H1 (cell line): ENCODE results near the gene ATOH1. TPM values are rescaled to one million over a fixed set of nuclear protein-coding genes. Genes with fewer than 3 reads are reported as not detected.

Source experiments
- CTCF ChIA-PET: fragments of 300-600 bp; sonication (Branson Sonifier 250); formaldehyde crosslinking; loops from one replicate; lab custom pipeline; 2021; ENCODE audit not compliant: partially characterized antibody; lab: Charles Lee
- POLR2A ChIA-PET: fragments of 300-600 bp; sonication (Branson Sonifier 250); formaldehyde crosslinking; loops from one replicate; lab custom pipeline; 2021; ENCODE audit warnings: inconsistent platforms; ENCODE audit not compliant: partially characterized antibody; lab: Charles Lee
- DNase-seq, 2 experiments: peaks; one replicate each; pipeline versions ENCODE4 v3.0.0 to v3.0.0-alpha.2; 2010 to 2022; ENCODE audit warnings: low spot score in 2 of 2, low read depth in 1 of 2, mixed read lengths in 1 of 2
- FAIRE-seq: peaks from 2 replicates; lab custom pipeline; 2011; peaks lifted over from hg19 to GRCh38; lab: Jason Lieb, UNC
- H2AFZ ChIP-seq: 2 replicates; pipeline ENCODE4 v1.8.1; 2012; ENCODE audit warnings: low read length, inconsistent platforms
- H2AK5ac ChIP-seq: 2 replicates; pipeline ENCODE4 v1.6.1; 2013; ENCODE audit warnings: low read depth, low read length
- H2BK120ac ChIP-seq: replicated peaks from 2 replicates; pipeline ENCODE3; 2013; ENCODE audit warnings: low read depth, low read length, inconsistent platforms
- H2BK12ac ChIP-seq: 2 replicates; pipeline ENCODE4 v1.6.1; 2013; ENCODE audit warnings: low read depth, low read length
- H2BK15ac ChIP-seq: 2 replicates; pipeline ENCODE4 v1.6.1; 2013; ENCODE audit warnings: low read length
- H2BK20ac ChIP-seq: 2 replicates; pipeline ENCODE4 v1.6.1; 2013; ENCODE audit warnings: low read length
- H2BK5ac ChIP-seq: 2 replicates; pipeline ENCODE4 v1.6.1; 2013; ENCODE audit warnings: low read depth, low read length
- H3K14ac ChIP-seq: 2 replicates; pipeline ENCODE4 v1.6.1; 2013; ENCODE audit warnings: inconsistent platforms; ENCODE audit not compliant: insufficient read length
- H3K18ac ChIP-seq: 2 replicates; pipeline ENCODE4 v1.6.1; 2013; ENCODE audit warnings: low read length; ENCODE audit errors: extremely low read depth
- H3K23ac ChIP-seq: 2 replicates; pipeline ENCODE4 v1.6.1; 2013; ENCODE audit warnings: inconsistent platforms; ENCODE audit not compliant: insufficient read length
- H3K23me2 ChIP-seq: 2 replicates; pipeline ENCODE4 v1.6.1; 2013; ENCODE audit warnings: low read depth, low read length
- H3K27ac ChIP-seq: 2 replicates; pipeline ENCODE4 v1.6.1; 2011; ENCODE audit warnings: low read depth, low read length, inconsistent platforms
- H3K27me3 ChIP-seq, 4 experiments: replicated peaks in 1 of 4; 1 replicate in 1 of 4; 2 replicates in 3 of 4; pipeline versions ENCODE4 v1.6.1 to v1.8.1; 2011 to 2013; ENCODE audit warnings: low read length in 3 of 4, mild to moderate bottlenecking in 3 of 4, inconsistent platforms in 2 of 4, mixed read lengths in 2 of 4, moderate library complexity in 1 of 4; ENCODE audit not compliant: control insufficient read depth in 3 of 4, insufficient read depth in 3 of 4; ENCODE audit errors: extremely low read depth in 1 of 4
- H3K36me3 ChIP-seq, 4 experiments: 2 replicates each; pipeline versions ENCODE4 v1.6.1 to v1.8.1; 2011 to 2013; ENCODE audit warnings: mild to moderate bottlenecking in 4 of 4, low read length in 3 of 4, moderate library complexity in 2 of 4, control low read depth in 1 of 4, inconsistent platforms in 1 of 4; ENCODE audit not compliant: insufficient read depth in 4 of 4, control insufficient read depth in 2 of 4
- H3K4ac ChIP-seq: replicated peaks from 2 replicates; pipeline ENCODE3; 2013; ENCODE audit warnings: low read length, low read depth, mixed read lengths, inconsistent platforms; ENCODE audit not compliant: insufficient read length
- H3K4me1 ChIP-seq, 4 experiments: replicated peaks in 1 of 4; 1 replicate in 1 of 4; 2 replicates in 3 of 4; pipeline versions ENCODE4 v1.6.1 to v1.8.1; 2011 to 2013; ENCODE audit warnings: low read length in 3 of 4, inconsistent platforms in 2 of 4, mixed read lengths in 1 of 4; ENCODE audit not compliant: insufficient read depth in 4 of 4, control insufficient read depth in 3 of 4
- H3K4me2 ChIP-seq, 2 experiments: 2 replicates each; pipeline versions ENCODE4 v1.6.1 to v1.8.1; 2011 to 2013; ENCODE audit warnings: low read depth in 2 of 2, low read length in 2 of 2, control low read depth in 1 of 2, inconsistent platforms in 1 of 2, mild to moderate bottlenecking in 1 of 2; ENCODE audit not compliant: insufficient read depth in 1 of 2
- H3K4me3 ChIP-seq, 4 experiments: fragments of 200-600, 300-600 bp in 1 of 4; sonication (generic), shearing (Covaris generic), sonication (Bioruptor Twin) in 1 of 4; 2 replicates each; pipeline versions ENCODE4 v1.5.1 to v1.8.1; 2011 to 2016; ENCODE audit warnings: low read length in 4 of 4, low read depth in 3 of 4, control low read depth in 2 of 4, inconsistent platforms in 2 of 4, mild to moderate bottlenecking in 2 of 4, mixed read lengths in 1 of 4, moderate library complexity in 1 of 4; ENCODE audit not compliant: insufficient read depth in 2 of 4; ENCODE audit errors: extremely low read depth in 1 of 4
- H3K56ac ChIP-seq: replicated peaks from 2 replicates; pipeline ENCODE3; 2013; ENCODE audit warnings: low read depth, mild to moderate bottlenecking, mixed read lengths, low read length, inconsistent platforms; ENCODE audit not compliant: insufficient read length
- H3K79me1 ChIP-seq: 2 replicates; pipeline ENCODE4 v1.6.1; 2013; ENCODE audit warnings: low read depth, low read length, control low read depth
- H3K79me2 ChIP-seq, 2 experiments: 2 replicates each; pipeline versions ENCODE4 v1.6.1 to v1.8.1; 2012 to 2013; ENCODE audit warnings: low read length in 2 of 2, mild to moderate bottlenecking in 2 of 2, inconsistent platforms in 1 of 2; ENCODE audit not compliant: insufficient read depth in 2 of 2, control insufficient read depth in 1 of 2
- H3K9ac ChIP-seq, 4 experiments: replicated peaks in 1 of 4; 1 replicate in 1 of 4; 2 replicates in 3 of 4; pipeline versions ENCODE4 v1.6.1 to v1.8.1; 2011 to 2013; ENCODE audit warnings: low read depth in 3 of 4, low read length in 3 of 4, control low read depth in 2 of 4, mild to moderate bottlenecking in 2 of 4, moderate library complexity in 2 of 4, inconsistent platforms in 1 of 4; ENCODE audit errors: extremely low read depth in 1 of 4
- H3K9me3 ChIP-seq, 2 experiments: 2 replicates each; pipeline versions ENCODE4 v1.6.1 to v1.8.1; 2012 to 2013; ENCODE audit warnings: mild to moderate bottlenecking in 2 of 2, moderate library complexity in 2 of 2, control low read depth in 1 of 2, inconsistent platforms in 1 of 2, low read depth in 1 of 2, low read length in 1 of 2, mixed read lengths in 1 of 2; ENCODE audit not compliant: insufficient read depth in 2 of 2
- H4K20me1 ChIP-seq, 2 experiments: replicated peaks in 1 of 2; 2 replicates each; pipeline versions ENCODE3 to v1.8.1; 2011 to 2013; ENCODE audit warnings: inconsistent platforms in 2 of 2, low read length in 2 of 2, mild to moderate bottlenecking in 1 of 2; ENCODE audit not compliant: insufficient read depth in 2 of 2, control insufficient read depth in 1 of 2
- H4K5ac ChIP-seq: 2 replicates; pipeline ENCODE4 v1.6.1; 2013; ENCODE audit warnings: low read length, low read depth, mixed read lengths, inconsistent platforms; ENCODE audit not compliant: insufficient read length
- H4K8ac ChIP-seq: 2 replicates; pipeline ENCODE4 v1.8.0; 2013; ENCODE audit warnings: mild to moderate bottlenecking, moderate library complexity, low read length, inconsistent platforms; ENCODE audit not compliant: insufficient read depth; ENCODE audit errors: extremely low read depth
- H4K91ac ChIP-seq: replicated peaks from 2 replicates; pipeline ENCODE3; 2013; ENCODE audit warnings: low read length, mixed read lengths, inconsistent platforms; ENCODE audit not compliant: insufficient read length
- CHD1 ChIP-seq: IDR thresholded peaks from 2 replicates; pipeline ENCODE4 v1.6.1; 2012; ENCODE audit warnings: low read depth, low read length, improper control_type of control experiment
- RAD21 ChIP-seq, 2 experiments: IDR thresholded peaks in 1 of 2; conservative IDR thresholded peaks in 1 of 2; 2 replicates each; pipeline ENCODE4 v1.6.1; 2011; ENCODE audit warnings: low read depth in 2 of 2, low read length in 2 of 2, improper control_type of control experiment in 1 of 2, inconsistent platforms in 1 of 2, mild to moderate bottlenecking in 1 of 2, moderate library complexity in 1 of 2
- RFX5 ChIP-seq: IDR thresholded peaks from 2 replicates; pipeline ENCODE4 v1.6.1; 2011; ENCODE audit warnings: low read depth, low read length, improper control_type of control experiment, borderline replicate concordance
- TBP ChIP-seq: IDR thresholded peaks from 2 replicates; pipeline ENCODE4 v1.6.1; 2011; ENCODE audit warnings: low read depth, low read length, improper control_type of control experiment
- TEAD4 ChIP-seq: IDR thresholded peaks from 2 replicates; pipeline ENCODE4 v1.6.1; 2012; ENCODE audit warnings: low read depth, low read length, inconsistent platforms, mixed read lengths
- polyA plus RNA-seq, 7 experiments: library from polyadenylated mRNA; depleted of rRNA in 3 of 7; stranded (reverse) in 5 of 7; unstranded in 2 of 7; fragments of >200 nt in 5 of 7; fragments of 200-250 nt in 2 of 7; gene quantifications; 1 replicate in 5 of 7; 2 replicates in 1 of 7; 4 replicates in 1 of 7; pipeline versions ENCODE4 v1.2.1 to v1.2.3, GENCODE V29; 2011 to 2013; ENCODE audit warnings: missing spikeins in 2 of 7, mixed read lengths in 2 of 7
- total RNA-seq: library from RNA; stranded (reverse); fragmentation: NEBNext Ultra II Directional; extraction: Animal tissue kit (Norgen Biotek cat#: 25700); gene quantifications from 2 replicates; pipeline ENCODE4 v1.2.1, GENCODE V29; 2021

The ATOH1 gene
- total and polyA plus RNA-seq, 2 of the 8 experiments (the other 6 are each of a cell fraction or from before 2014, with no cell fraction given): 0.12 to 0.76 TPM

DNA sequence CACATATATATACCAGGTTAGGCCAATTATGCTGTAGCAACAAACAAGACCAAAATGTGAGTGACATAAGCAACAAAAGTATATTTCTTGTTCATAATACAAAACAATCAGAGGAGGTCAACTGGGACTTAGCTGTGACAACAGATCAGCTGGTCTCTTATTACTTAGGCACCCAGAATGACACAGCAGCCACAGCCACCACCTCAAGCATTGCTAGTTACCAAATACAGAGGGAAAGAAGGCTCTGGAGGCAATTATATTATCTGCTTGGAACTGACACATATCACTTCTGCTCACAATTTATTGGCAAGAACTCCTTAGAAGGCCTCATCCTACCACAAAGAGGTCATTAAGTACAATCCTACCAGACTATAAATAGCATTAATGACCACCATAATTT, 15.2 kb downstream of the ATOH1 start:
- FAIRE-seq: no peak
- POLR2A ChIA-PET: no interaction called here
- no peak overlapping the region for H3K14ac ChIP-seq

More for the DNA sequence above, 15.2 kb downstream of the ATOH1 start:
- H4K91ac ChIP-seq: no peak overlapping the region
- H3K18ac ChIP-seq: no peak overlapping the region
- no peak overlapping the region for H3K23ac ChIP-seq
- no peak for DNase-seq
- H3K36me3 ChIP-seq: no peaks in the 10 kb centered on the region
- H2BK5ac ChIP-seq: no peak overlapping the region
- H3K4me2 ChIP-seq: no peak overlapping the region
- no peaks in the 10 kb centered on the region for H3K4me1 ChIP-seq
- no peak overlapping the region for H3K9ac ChIP-seq
- no peak overlapping the region for H2BK120ac ChIP-seq
- no peak overlapping the region for H3K27ac ChIP-seq
- peaks cover 2% of the 10 kb centered on the region; the same call in 1 of the 2 replicates for H3K23me2 ChIP-seq
- no peak overlapping the region for H3K56ac ChIP-seq
- no peaks in the 10 kb centered on the region for H3K9me3 ChIP-seq
- no peak overlapping the region for H2BK15ac ChIP-seq
- H4K8ac ChIP-seq: no peak overlapping the region
- no peak overlapping the region for H2BK20ac ChIP-seq
- H2AFZ ChIP-seq: no peak overlapping the region
- no peaks in the 10 kb centered on the region for H3K79me2 ChIP-seq
- no peaks in the 10 kb centered on the region for H3K79me1 ChIP-seq
- no peak overlapping the region for H2AK5ac ChIP-seq
- H3K4me3 ChIP-seq: no peak overlapping the region
- no peak overlapping the region for H2BK12ac ChIP-seq
- H4K20me1 ChIP-seq: no peaks in the 10 kb centered on the region
- no peak overlapping the region for H3K4ac ChIP-seq
- TF ChIP-seq CHD1 (no peak), RFX5 (no peak), TBP (no peak), TEAD4 (no peak), RAD21 (IDR thresholded peaks at IDR 0.05 in 1 of 2, conservative IDR thresholded peaks at IDR 0.05 in 1 of 2; ENCODE audit: low read depth in 2 of 2, low read length in 2 of 2) (no peak)
- no peak overlapping the region for H4K5ac ChIP-seq
- no peaks in the 10 kb centered on the region; a peak in 3 of 7 replicates for H3K27me3 ChIP-seq
- CTCF ChIA-PET: no interaction called here
